DMS153 (cell line): Measurements from ENCODE around the gene MAML3.

ENCODE experiments used
- DNase-seq: peaks from one replicate; lab custom pipeline; 2025; lab: John Stamatoyannopoulos, UW

MAML3 gene

DNA sequence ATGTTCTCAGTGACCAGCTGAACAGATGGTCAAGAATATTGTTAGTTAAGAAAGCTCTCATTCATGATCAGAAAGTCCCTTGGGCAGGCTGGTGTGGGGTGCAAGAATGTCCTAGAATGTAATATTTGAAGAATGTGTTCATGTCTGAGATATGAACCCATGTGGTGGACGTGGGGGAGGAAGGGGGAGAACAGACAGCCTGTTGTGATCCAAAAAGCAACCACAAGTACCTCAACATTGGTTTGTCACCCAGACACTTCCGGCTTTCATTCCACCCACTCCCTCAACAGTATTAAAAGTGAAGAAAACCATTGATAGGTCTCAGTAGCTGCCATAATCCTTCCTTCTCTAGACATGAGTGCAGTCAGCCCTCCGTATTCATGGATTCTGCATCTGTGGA lies 82.2 kb downstream of the MAML3 start:
- DNase-seq: no peak

DNA sequence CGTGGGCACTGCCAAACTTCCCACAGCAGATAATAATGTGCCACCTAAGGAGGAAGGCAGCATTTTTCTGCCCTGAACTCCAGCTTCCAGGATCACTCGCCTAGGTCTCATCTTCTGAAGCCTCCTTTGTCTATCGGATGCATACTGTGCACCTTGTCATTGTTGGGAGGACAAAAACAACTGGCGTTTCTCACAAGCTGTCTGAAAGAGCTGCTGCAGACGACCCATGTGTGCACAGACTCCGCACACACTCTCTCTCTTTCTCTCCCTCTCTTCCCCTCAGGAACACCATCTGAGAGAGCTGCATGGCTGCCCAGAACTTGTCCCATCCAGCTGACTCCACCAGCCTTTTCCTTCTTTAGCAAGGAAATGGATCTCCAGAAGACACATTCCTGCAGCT lies 83.0 kb downstream of the MAML3 start:
- no peak for DNase-seq

DNA sequence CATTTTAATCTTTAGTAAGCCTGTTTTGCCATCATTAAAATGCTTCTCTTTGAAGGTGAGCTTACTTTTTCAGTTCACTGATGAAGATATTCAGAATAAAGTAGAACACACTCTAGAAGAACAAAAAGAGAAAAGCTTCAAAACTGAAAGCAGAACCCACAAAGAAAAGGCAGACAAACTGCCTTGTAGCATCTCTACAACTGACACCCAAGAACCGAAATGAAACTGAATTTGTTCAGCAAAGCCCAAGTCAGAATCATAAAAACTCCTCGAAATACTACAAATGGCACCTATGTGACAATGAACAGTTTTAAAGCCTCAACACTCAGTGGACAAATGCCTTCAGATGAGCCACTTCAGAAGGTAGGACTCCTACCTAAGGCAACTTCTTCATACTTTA lies 83.6 kb downstream of the MAML3 start:
- no peak for DNase-seq

DNA sequence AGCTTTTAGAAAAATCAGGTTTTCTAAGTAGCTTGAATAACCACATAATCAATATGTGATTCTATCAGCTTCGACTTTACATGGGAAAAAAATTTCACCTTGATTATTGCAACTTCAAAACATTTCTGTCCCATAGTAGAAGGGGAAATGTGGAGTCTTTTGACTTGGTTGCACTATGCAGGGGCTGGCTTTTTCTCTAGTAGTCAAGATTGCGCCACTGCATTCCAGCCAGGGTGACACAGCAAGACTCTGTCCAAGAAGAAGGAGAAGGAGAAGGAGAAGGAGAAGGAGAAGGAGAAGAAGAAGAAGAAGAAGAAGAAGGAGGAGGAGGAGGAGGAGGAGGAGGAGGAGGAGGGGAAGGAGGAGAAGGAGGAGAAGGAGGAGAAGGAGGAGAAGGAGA lies 84.9 kb downstream of the MAML3 start:
- no peak for DNase-seq

DNA sequence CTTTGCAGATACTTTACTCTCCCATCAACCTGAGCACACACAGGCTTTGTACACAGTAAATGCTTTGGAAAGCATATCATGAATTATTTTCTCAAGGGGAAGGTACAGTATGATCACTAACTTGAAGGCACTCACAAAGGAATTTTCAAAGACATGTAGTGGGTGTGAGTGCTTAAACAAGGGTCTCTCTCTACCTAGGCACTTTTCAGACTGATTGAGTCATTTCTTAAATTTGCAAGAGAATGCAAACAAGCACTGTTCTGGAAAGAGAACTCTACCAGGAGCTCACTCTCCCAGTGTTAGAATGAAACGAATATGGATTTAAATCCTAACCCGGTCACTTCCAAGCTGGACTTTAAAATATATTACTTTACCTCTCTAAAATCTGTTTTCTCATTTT lies 85.7 kb downstream of the MAML3 start:
- no peak for DNase-seq

DNA sequence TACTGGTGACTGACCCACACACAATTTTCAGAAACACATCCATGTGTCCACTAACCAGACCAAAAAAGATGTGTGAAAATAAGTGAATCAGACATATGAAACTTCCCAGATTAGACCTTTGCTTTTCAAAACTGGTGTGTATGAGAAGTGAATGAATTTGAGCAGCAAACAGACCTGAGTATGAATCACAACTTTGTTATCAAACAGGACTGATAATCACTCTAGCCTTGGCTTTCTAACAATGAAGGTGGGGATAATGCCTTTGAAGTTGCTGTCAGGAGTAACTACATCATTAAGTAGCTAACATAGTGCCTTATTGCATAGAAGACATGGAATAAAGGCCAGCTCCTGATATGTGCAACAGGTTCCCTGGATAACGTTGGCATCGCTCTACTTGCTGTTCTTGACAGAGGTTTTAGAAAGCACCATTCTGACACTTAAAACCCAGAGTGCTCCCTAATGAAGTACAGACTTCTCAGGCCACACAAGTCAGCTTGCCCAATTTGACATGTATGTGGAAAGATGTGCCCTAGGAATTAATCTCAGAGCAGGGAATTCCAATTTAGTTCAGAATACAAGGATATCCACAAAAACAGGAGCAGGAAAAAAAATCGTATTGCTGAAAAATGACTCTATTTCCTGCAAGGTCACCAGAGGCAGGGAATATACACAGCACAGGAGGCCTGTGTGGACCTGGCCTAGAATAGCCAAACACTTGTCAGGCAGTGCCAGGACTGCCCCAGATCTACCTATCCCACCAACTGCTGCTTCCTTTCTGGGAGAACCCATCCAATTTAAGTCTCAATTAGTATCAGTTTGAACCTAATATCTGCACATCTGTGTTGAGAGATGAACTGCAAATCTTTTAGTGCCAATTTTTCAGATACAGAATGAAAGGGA lies 87.7 kb downstream of the MAML3 start:
- no peak for DNase-seq

DNA sequence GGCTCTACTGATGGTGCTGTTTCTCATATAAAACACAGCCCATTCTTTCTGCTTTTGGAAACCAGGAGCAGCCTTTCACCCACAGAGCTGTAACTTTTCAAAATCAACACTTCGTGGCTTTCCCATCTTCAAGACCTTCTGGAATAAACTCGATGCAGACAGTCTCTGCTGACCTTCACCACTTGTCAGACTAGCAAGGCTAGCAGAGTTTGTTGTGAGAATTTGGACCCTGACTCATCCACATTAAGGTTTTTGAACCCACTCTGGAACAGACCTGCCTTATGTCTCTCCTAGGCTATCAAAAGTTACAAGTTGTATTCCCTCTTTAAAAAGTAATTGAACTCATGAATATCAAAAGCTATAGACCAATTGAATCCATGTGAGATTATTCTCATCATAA lies 88.6 kb downstream of the MAML3 start:
- no peak for DNase-seq

DNA sequence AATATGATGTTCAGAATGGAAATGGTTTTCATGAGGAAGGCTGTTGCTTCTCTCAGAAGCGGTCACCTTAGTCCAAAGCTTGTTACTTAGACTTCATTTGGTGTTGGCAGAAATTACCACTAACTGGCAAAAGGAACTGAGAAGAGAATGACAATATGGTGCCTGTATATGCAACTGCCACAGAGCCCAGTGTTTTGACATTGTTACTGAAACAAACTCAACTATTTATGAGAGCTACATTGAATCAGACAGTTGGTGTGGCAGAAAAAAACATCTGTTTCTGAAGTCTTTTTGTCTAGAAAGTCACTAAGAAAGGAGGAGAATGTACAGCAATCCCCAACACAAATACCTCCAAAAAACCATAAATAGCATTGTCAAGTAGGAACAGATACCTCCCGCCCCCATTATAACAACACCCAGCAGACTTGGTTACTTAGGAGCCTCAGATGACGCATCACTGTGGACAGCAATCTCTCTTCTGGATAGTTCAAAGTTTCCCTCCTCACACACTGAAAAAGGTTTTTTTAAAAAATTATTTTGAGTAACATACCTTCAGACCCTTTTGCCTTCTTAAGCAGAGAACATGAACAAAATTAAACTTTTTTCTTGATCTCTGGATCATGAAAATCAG lies 92.2 kb downstream of the MAML3 start:
- no peak for DNase-seq

DNA sequence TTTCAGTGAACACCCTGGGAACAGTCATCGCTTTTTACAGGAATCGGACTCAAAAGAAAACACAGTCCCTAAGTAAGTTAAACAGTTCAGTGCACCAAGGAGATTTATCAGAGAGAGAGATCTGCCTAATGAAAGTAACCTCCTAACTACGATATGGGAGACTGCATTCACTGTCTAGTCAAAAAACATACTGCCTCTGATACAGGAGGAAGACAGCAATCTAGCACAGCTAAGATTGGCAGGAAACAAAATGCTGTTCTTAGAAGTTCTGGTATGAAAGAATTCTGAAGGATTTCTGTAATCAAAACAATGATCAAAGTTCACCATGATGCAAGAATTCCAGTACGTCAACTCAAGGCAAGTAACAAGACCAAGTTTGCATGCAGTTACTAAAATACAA lies 92.8 kb downstream of the MAML3 start:
- no peak for DNase-seq

DNA sequence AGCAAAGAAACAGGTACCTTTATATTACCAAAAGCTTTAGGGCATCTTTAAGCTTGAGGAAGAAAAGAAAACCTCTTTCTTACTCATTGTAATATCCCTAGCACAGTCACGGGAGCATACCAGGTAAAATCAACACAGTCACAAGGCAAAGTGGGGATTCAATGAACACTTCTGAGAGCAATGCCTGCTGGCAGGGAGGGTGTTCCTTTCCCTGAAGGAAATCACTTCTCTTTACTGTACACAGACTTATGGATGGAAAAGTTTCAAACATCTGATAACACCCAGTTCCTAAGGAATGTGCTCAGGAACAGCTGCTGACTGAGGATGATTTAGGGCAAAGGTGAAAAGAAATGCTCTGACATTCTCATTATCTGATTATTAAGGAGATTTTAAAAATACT lies 94.8 kb downstream of the MAML3 start:
- no peak for DNase-seq

DNA sequence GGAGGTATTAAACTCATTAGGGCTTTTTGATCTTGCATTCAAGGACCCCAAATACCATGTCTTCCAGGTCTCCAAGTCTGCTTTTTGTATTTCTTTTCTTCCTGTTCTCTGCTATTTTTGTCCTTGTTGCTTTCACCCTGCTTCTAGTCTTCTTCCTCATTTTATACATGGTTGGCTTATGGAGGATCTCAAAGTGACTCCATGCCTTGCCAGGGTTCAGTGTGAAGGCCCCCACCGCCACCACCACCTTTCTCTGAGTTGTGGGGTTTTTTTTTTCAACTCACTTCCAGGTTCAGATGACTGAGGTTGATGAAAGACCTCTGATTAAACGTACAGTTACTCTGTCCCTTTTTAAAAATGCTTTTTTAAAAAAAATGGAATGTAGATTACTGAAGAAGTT lies 96.3 kb downstream of the MAML3 start:
- no peak for DNase-seq

DNA sequence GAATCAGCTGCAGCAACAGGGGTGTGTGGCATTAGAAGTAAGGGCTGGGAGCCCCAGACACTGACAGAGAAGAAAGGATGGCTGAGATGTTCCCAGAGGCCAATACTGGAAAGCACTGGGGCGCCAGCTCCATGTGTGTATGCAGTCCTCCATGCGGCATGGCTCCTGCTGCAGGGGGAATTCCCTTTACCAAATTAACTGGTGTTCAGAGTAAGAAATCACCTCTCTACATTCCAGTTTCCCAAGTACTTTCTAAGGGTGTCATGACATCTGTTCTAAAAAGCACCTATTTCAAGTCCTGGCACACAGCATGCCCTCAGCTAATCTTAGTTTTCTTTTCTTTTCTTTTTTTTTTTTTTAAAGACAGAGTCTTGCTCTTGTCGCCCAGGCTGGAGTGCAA lies 98.0 kb downstream of the MAML3 start:
- DNase-seq: no peak

DNA sequence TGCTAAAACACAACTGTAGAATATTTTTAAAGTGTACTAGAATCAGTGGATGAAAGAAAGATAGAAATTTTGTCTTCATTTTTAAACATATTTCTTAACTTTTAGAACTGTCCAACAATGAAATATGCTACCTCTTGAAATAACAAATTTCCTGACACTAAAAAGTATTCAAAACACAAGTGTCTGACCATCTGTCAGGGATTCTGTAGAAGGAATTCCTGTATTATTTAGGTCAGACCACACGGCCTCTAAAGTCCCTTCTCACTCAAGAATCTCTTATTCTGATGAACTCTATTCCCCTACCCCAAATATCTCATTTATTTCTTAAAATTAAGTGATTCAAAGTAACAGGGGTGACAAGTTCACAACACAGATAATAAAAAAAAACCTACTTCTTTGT lies 99.1 kb downstream of the MAML3 start:
- no peak for DNase-seq

DNA sequence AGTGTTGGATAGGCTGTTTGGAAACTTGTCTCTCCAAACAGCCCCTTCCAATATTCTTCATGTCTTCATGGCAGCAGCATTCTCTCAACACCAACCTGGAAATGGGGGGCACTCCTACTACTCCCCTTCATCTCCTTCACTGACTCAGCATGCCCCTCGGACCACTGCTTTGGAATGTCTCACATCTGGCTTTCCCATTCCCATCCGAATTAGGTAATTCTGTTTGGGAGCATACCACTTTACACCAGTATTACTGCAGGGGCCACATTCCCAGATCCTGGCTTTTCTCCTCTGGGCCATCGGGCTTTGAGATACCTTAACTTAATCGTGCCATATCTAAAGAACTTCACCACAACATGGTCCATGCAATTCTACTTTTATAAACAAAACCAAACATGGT lies 100.8 kb downstream of the MAML3 start:
- no peak for DNase-seq

DNA sequence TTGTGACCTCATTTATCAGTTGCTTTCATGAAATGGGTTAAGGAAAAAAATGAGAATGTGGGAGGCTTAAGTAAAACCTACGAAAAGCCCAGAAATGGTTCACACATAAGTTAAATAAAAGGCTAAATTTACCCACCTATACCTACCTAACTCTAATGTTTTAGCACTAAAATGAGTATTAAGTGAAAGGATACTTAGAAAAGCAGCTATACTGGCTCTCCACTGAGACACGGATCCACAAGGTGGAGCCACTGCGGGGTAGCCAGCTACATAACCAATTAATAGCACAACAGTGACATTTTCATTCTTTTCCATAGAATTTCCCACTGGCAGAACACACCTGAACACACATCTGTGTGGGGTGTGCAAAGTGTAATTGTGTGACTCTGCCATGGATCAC lies 101.9 kb downstream of the MAML3 start:
- DNase-seq: peak; percentile 43

DNA sequence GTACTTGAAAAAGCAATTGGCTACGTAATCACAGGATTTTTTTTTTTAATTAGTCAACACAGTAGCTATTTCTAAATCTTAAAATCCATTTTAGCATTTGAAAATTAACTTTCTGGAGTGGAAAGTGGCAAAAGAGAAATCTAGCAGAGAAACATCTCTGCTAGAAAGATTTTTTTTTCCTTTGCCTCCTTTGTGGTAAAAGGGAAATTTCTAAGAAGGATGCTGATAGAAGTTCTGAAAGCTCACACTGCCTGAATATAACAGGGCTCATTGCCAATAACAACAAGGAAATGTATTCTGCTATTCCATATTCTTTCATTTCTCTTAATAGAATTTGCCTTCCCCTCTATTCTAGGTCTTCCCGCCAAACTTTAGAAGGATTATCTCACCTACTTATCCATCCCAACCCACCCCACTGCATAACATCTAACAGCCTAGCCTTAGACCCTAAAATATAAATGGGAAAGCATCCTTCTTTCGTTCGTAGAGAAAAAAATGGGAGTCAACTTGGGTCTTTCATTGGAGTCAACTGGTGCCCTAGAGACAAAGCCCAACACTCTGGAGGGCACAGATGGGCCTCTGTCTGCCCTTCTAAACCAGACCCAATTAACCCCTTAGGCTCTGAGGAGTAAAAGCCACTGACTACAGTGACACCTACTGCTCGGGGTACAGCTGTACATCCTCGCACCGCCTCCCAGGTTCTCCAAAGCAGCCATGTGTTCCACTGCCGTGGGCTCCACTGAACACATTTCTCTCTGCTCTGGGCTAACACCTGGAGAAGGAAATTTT lies 103.9 kb downstream of the MAML3 start:
- DNase-seq: peak; percentile 69

DNA sequence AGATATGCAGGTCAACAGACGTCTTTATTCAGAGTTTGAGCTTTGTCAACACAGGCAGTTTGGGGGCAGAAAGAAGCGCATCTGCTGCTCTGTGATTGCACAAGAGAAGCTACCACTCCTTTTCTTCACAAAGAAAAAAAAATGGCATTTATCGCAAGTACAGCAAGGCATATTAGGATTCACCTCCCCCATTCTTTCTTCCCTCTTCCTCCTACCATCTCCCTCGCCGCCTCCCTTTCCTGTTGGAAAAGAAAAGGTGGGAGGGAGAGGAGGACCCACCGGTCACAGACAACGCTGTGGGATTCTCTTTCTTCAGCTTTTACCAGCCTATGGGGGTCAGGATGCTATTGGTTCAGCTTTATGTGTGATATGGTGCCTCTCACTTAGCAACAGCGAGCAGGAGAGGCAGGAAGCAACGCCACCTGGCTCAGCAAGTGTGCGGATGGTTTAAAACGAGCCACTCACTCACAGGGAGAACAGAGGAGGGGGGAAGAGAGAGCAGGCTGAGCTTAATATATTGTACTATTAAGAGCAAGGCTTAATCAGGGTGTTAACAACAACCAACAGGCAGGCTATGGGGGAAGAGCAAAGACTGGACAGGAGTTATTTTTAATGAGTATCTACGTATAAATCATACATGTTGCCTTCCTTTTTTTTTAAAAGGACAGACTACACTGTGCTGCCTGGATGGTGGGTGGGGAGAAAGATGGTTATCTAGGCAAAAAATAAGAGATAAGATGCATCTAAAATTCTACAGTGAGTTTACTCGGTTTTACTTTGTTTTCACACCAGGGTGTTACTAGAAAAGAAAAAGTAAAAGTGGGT lies 104.7 kb downstream of the MAML3 start:
- peak; percentile 97 for DNase-seq

DNA sequence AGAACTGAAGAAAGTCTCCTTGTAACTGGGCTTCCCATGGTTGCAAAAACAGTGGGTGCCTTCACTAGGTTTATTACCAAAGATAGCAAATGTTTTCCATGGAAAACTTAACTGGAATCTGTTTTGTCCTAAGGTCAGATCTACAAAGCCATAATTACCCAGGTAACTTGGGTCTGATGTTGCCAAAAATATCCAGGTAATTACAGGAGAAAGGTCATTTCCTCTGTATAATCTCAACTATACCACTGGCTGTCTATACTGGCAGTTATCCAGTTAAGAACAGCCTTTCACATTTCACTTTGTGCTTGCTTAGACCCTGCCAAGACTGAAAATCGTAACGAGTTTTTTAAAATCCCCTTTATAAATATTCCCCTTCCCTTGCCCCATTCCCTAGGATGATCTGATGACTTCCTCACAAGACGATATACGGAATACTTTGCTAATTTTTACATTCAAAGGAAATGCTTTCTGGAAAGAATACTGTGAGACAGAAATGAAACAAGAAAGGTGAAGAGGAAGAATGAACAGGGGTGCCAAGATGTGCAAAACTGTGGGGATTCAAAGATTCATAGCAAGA lies 105.5 kb downstream of the MAML3 start:
- DNase-seq: no peak

DNA sequence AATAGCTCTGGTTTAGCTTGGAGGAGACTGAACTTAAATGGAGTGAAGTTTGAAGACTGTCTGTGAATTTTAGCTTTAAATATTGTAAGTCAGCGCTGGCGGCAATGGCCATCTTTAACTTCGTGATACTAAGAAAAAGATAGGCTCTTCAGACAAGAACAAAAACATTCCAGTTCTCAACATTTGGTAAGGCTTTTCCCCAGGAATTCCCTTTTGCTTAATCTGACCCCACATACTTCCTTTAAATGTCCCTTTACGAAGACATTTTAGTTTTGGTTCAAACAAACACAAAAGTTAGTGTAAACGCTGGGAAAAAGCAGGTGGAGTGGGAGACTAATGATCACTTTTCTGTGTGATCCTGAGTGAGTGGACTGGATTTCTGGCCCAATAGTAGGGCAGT lies 106.2 kb downstream of the MAML3 start:
- no peak for DNase-seq

DNA sequence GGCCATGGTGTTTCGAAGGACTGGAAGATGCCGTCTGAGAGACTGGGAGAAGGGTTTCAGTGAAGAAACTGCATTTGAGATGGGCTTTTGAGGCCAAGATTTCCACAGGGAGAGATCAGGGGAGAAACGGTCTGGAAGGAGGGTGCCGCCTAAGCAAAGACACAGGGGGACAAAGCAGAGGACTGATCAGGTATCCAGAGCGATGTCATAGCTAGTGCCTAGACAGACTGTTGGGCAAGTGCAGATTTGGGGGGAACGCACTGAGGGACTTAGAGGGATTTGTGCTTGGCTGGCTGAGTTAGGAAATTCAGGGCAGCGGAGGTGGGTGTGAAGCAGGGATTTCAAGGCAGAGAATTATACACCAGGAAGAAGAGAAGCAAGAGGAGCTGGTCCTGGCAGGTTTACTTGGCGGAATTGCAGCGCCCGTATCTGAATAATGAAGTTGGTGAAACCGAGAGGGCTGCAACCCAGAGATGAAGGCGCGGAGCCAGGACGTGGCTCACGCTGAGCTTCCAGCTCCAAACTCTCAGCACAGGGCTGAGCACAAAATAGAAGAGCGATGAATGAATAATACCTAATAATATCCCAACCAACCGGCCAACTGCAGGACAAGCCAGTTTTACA lies 106.9 kb downstream of the MAML3 start:
- DNase-seq: no peak

DNA sequence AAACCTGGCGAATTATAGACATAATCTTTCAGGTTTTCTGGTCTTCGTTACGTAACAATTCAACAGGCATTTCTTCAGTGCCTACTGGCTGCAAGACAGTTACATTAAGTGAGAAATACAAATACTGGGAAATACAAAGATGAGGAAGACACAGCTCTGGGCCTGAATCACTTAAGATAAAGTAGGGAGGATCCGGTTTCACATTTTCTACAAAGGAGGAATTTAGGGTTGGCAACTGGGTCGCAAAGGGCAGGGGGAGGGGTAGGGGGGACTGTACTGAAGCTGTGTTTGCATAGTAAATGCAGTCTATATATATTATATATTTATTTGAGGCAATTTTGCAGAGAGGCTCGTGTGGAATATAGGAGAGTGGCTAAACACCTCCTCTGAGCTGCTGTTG lies 107.4 kb downstream of the MAML3 start:
- no peak for DNase-seq
